GM23338 (cell line): Measurements from ENCODE around the gene KATNAL1. TPM values are rescaled to one million over a fixed set of nuclear protein-coding genes. Genes with fewer than 3 reads are reported as not detected.

Source experiments
- EZH2 ChIP-seq: fragments of 200-600 bp; sonication (generic); IDR thresholded peaks from one replicate; pipeline ENCODE4 v1.8.0; 2017; ENCODE audit warnings: antibody characterized with exemption, mild to moderate bottlenecking, low read depth; ENCODE audit not compliant: unreplicated experiment
- EZH2phosphoT487 ChIP-seq: fragments of 200-600 bp; sonication (generic); IDR thresholded peaks from one replicate; pipeline ENCODE4 v1.8.1; 2018; ENCODE audit warnings: antibody characterized with exemption; ENCODE audit not compliant: unreplicated experiment
- POLR2AphosphoS5 ChIP-seq: IDR thresholded peaks from 2 replicates; pipeline ENCODE4 v1.6.1; 2016; ENCODE audit warnings: antibody characterized with exemption, low read depth
- STAT1 ChIP-seq: IDR thresholded peaks from one replicate; pipeline ENCODE4 v1.6.1; 2016; ENCODE audit warnings: antibody characterized with exemption; ENCODE audit not compliant: unreplicated experiment
- ZNF114 ChIP-seq: fragments of 250-450 bp; sonication (Bioruptor Pico); IDR thresholded peaks from 2 replicates; pipeline ENCODE4 v1.5.0; 2020; ENCODE audit warnings: mild to moderate bottlenecking, moderate library complexity
- polyA plus RNA-seq: library from polyadenylated mRNA; unstranded; fragments of >200 nt; fragmentation: Nextera tagmentation; extraction: Ambion mirVana; gene quantifications from 2 replicates; pipeline ENCODE4 v1.2.1, GENCODE V29; 2016
- total RNA-seq: library from RNA; depleted of rRNA; stranded (reverse); fragments of >200 nt; shearing (Covaris generic); gene quantifications from 2 replicates; pipeline ENCODE4 v1.2.3, GENCODE V29; 2014
- TF ChIP-seq, protein P1 (sequence below): fragments of 250-450 bp; sonication (Bioruptor Pico); IDR thresholded peaks from 2 replicates; pipeline ENCODE4 v1.5.0; 2020; ENCODE audit warnings: mild to moderate bottlenecking, moderate library complexity
- TF ChIP-seq, protein P2 (sequence below): IDR thresholded peaks from 2 replicates; pipeline ENCODE4 v1.6.1; 2016; ENCODE audit warnings: antibody characterized with exemption
- TF ChIP-seq, protein P3 (sequence below), 2 experiments: fragments of 200-600 bp in 1 of 2; sonication (generic) in 1 of 2; conservative IDR thresholded peaks; 2 replicates each; pipeline versions ENCODE4 v1.5.1 to v1.6.1; 2016 to 2017; ENCODE audit warnings: antibody characterized with exemption in 2 of 2, low read depth in 2 of 2, mild to moderate bottlenecking in 2 of 2, moderate library complexity in 1 of 2
- TF ChIP-seq, protein P4 (sequence below): IDR thresholded peaks from one replicate; pipeline ENCODE4 v1.6.1; 2018; ENCODE audit warnings: antibody characterized with exemption; ENCODE audit not compliant: unreplicated experiment

The KATNAL1 gene
- total and polyA plus RNA-seq, 2 experiments from 2014 or later = 6.1 to 11.5 TPM

DNA sequence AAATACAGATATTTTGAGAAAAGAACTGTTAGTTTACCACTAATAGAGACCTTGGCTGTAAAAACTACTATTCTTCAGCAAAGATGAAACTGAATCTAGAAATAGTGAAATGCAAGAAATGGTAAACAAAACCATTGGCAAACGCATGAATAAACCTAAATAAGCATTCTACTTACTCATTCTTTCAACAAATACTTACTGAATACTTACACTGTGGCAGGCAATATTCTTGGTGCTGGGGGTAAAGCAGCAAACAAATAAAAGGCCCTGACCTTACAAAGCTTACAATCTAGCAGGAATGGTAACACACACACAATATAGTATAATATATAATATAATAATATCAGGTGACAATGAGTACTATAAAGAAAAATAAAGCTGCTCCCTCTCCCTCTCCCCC, 38.7 kb downstream of the KATNAL1 start (continued):
- TF ChIP-seq, protein P1, sequence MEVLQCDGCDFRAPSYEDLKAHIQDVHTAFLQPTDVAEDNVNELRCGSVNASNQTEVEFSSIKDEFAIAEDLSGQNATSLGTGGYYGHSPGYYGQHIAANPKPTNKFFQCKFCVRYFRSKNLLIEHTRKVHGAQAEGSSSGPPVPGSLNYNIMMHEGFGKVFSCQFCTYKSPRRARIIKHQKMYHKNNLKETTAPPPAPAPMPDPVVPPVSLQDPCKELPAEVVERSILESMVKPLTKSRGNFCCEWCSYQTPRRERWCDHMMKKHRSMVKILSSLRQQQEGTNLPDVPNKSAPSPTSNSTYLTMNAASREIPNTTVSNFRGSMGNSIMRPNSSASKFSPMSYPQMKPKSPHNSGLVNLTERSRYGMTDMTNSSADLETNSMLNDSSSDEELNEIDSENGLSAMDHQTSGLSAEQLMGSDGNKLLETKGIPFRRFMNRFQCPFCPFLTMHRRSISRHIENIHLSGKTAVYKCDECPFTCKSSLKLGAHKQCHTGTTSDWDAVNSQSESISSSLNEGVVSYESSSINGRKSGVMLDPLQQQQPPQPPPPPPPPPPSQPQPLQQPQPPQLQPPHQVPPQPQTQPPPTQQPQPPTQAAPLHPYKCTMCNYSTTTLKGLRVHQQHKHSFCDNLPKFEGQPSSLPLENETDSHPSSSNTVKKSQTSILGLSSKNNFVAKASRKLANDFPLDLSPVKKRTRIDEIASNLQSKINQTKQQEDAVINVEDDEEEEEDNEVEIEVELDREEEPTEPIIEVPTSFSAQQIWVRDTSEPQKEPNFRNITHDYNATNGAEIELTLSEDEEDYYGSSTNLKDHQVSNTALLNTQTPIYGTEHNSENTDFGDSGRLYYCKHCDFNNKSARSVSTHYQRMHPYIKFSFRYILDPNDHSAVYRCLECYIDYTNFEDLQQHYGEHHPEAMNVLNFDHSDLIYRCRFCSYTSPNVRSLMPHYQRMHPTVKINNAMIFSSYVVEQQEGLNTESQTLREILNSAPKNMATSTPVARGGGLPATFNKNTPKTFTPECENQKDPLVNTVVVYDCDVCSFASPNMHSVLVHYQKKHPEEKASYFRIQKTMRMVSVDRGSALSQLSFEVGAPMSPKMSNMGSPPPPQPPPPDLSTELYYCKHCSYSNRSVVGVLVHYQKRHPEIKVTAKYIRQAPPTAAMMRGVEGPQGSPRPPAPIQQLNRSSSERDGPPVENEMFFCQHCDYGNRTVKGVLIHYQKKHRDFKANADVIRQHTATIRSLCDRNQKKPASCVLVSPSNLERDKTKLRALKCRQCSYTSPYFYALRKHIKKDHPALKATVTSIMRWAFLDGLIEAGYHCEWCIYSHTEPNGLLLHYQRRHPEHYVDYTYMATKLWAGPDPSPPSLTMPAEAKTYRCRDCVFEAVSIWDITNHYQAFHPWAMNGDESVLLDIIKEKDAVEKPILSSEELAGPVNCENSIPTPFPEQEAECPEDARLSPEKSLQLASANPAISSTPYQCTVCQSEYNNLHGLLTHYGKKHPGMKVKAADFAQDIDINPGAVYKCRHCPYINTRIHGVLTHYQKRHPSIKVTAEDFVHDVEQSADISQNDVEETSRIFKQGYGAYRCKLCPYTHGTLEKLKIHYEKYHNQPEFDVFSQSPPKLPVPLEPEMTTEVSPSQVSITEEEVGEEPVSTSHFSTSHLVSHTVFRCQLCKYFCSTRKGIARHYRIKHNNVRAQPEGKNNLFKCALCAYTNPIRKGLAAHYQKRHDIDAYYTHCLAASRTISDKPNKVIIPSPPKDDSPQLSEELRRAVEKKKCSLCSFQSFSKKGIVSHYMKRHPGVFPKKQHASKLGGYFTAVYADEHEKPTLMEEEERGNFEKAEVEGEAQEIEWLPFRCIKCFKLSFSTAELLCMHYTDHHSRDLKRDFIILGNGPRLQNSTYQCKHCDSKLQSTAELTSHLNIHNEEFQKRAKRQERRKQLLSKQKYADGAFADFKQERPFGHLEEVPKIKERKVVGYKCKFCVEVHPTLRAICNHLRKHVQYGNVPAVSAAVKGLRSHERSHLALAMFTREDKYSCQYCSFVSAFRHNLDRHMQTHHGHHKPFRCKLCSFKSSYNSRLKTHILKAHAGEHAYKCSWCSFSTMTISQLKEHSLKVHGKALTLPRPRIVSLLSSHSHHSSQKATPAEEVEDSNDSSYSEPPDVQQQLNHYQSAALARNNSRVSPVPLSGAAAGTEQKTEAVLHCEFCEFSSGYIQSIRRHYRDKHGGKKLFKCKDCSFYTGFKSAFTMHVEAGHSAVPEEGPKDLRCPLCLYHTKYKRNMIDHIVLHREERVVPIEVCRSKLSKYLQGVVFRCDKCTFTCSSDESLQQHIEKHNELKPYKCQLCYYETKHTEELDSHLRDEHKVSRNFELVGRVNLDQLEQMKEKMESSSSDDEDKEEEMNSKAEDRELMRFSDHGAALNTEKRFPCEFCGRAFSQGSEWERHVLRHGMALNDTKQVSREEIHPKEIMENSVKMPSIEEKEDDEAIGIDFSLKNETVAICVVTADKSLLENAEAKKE (CRISPR knock-in tag) = no peak
- TF ChIP-seq, protein P2, sequence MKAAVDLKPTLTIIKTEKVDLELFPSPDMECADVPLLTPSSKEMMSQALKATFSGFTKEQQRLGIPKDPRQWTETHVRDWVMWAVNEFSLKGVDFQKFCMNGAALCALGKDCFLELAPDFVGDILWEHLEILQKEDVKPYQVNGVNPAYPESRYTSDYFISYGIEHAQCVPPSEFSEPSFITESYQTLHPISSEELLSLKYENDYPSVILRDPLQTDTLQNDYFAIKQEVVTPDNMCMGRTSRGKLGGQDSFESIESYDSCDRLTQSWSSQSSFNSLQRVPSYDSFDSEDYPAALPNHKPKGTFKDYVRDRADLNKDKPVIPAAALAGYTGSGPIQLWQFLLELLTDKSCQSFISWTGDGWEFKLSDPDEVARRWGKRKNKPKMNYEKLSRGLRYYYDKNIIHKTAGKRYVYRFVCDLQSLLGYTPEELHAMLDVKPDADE = no peak
- TF ChIP-seq POLR2AphosphoS5 (no peak), EZH2phosphoT487 (no peak), STAT1 (no peak), ZNF114 (no peak), EZH2 (no peak)
- TF ChIP-seq, protein P3, sequence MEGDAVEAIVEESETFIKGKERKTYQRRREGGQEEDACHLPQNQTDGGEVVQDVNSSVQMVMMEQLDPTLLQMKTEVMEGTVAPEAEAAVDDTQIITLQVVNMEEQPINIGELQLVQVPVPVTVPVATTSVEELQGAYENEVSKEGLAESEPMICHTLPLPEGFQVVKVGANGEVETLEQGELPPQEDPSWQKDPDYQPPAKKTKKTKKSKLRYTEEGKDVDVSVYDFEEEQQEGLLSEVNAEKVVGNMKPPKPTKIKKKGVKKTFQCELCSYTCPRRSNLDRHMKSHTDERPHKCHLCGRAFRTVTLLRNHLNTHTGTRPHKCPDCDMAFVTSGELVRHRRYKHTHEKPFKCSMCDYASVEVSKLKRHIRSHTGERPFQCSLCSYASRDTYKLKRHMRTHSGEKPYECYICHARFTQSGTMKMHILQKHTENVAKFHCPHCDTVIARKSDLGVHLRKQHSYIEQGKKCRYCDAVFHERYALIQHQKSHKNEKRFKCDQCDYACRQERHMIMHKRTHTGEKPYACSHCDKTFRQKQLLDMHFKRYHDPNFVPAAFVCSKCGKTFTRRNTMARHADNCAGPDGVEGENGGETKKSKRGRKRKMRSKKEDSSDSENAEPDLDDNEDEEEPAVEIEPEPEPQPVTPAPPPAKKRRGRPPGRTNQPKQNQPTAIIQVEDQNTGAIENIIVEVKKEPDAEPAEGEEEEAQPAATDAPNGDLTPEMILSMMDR (conservative IDR thresholded peaks at IDR 0.05; ENCODE audit: low read depth in 2 of 2) = no peak
- TF ChIP-seq, protein P4, sequence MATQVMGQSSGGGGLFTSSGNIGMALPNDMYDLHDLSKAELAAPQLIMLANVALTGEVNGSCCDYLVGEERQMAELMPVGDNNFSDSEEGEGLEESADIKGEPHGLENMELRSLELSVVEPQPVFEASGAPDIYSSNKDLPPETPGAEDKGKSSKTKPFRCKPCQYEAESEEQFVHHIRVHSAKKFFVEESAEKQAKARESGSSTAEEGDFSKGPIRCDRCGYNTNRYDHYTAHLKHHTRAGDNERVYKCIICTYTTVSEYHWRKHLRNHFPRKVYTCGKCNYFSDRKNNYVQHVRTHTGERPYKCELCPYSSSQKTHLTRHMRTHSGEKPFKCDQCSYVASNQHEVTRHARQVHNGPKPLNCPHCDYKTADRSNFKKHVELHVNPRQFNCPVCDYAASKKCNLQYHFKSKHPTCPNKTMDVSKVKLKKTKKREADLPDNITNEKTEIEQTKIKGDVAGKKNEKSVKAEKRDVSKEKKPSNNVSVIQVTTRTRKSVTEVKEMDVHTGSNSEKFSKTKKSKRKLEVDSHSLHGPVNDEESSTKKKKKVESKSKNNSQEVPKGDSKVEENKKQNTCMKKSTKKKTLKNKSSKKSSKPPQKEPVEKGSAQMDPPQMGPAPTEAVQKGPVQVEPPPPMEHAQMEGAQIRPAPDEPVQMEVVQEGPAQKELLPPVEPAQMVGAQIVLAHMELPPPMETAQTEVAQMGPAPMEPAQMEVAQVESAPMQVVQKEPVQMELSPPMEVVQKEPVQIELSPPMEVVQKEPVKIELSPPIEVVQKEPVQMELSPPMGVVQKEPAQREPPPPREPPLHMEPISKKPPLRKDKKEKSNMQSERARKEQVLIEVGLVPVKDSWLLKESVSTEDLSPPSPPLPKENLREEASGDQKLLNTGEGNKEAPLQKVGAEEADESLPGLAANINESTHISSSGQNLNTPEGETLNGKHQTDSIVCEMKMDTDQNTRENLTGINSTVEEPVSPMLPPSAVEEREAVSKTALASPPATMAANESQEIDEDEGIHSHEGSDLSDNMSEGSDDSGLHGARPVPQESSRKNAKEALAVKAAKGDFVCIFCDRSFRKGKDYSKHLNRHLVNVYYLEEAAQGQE = no peak
